Activated B cell treated with CpG ODN at 0.5 μM for 24 hours (primary cell): ENCODE measurements around the gene ZPBP2. TPM values are rescaled to one million over a fixed set of nuclear protein-coding genes. Genes with fewer than 3 reads are reported as not detected.

Experiments
- ATAC-seq: fragments of 200-7000 bp; cut with Tn5 transposase; one replicate; pipeline ENCODE4 v1.10.0; 2021; ENCODE audit warnings: low read depth, mild to moderate bottlenecking, moderate library complexity
- CTCF ChIA-PET: fragments of 350-600 bp; sonication (Branson Sonifier 250); formaldehyde crosslinking; loops from one replicate; lab custom pipeline; 2021; ENCODE audit warnings: antibody characterized with exemption; lab: Charles Lee
- POLR2A ChIA-PET: fragments of 350-600 bp; sonication (Branson Sonifier 250); formaldehyde crosslinking; loops from one replicate; lab custom pipeline; 2021; ENCODE audit warnings: antibody characterized with exemption; lab: Charles Lee
- DNase-seq: peaks from one replicate; pipeline ENCODE4 v3.0.0; 2022
- H3K27ac Mint-ChIP-seq: one replicate; pipeline ENCODE4 v1.8.0; 2020; ENCODE audit warnings: mixed read lengths
- H3K27me3 Mint-ChIP-seq: one replicate; pipeline ENCODE4 v1.8.0; 2021; ENCODE audit warnings: mixed read lengths
- H3K36me3 Mint-ChIP-seq: one replicate; pipeline ENCODE4 v1.8.0; 2021; ENCODE audit warnings: low read depth, mixed read lengths
- H3K4me1 Mint-ChIP-seq: one replicate; pipeline ENCODE4 v1.8.0; 2021; ENCODE audit warnings: mixed read lengths
- H3K4me3 Mint-ChIP-seq: one replicate; pipeline ENCODE4 v1.8.0; 2020; ENCODE audit warnings: mild to moderate bottlenecking, mixed read lengths
- H3K9me3 Mint-ChIP-seq: one replicate; pipeline ENCODE4 v1.8.0; 2020; ENCODE audit warnings: mixed read lengths
- intact Hi-C: fragments of 100-400 bp; cut with micrococcal nuclease; formaldehyde crosslinking; loops from one replicate; pipeline ENCODE4 v1.15.1; 2024
- total RNA-seq: library from RNA; stranded (reverse); gene quantifications from 2 replicates; pipeline ENCODE4 v1.2.3, GENCODE V29; 2022
- TF ChIP-seq, protein P1 (sequence below): fragments of 200-600 bp; IDR thresholded peaks from one replicate; pipeline ENCODE4 v1.8.0; 2022; ENCODE audit warnings: antibody characterized with exemption, mild to moderate bottlenecking

The ZPBP2 gene
- total RNA-seq, 1 donor from 2014 or later, result 1.2 TPM

DNA sequence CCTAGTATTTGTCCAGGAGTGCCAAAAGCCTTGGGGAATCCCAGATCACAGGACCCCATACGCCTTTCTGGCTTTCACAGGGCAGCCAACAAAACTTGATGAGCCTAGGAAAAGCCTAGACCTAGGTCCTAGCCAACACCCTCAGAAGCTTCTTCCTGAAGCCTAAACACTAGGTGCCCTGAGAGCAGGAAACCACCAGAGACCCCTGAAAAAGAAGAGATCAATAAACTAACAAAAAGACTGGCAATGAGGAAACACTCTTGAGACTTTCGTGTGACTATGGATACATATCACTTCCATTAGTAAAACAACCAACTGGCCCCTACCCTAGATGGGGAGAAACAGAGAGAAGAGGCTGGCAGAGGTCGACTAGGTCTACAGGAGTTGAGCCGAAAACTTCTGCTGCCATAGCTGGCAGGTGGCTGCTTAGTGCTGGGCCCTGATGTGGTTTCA, 58.2 kb downstream of the ZPBP2 start:
- DNase-seq (no peak), ATAC-seq (no peak)
- ChIA-PET CTCF (interaction anchor here (1.0 kb wide), 1 partner anchor 54 kb away, joined by 3 read pairs; no protein-coding TSS in a partner anchor), POLR2A (interaction anchor here (1.9 kb wide), 1 partner anchor 171 kb away, joined by 7 read pairs; no protein-coding TSS in a partner anchor)
- Mint-ChIP-seq H3K4me1 (peaks cover 50% of the 10 kb centered on the region), H3K36me3 (peaks cover 32% of the 10 kb centered on the region), H3K4me3 (peak overlapping the region; percentile 97), H3K27ac (no peak overlapping the region), H3K27me3 (no peaks in the 10 kb centered on the region), H3K9me3 (no peaks in the 10 kb centered on the region)
- intact Hi-C loops, result loop anchor here (5.0 to 10.0 kb wide), 2 partner anchors 54 to 359 kb away; partner anchors contain the start of gene CDC6
- TF ChIP-seq, protein P1, sequence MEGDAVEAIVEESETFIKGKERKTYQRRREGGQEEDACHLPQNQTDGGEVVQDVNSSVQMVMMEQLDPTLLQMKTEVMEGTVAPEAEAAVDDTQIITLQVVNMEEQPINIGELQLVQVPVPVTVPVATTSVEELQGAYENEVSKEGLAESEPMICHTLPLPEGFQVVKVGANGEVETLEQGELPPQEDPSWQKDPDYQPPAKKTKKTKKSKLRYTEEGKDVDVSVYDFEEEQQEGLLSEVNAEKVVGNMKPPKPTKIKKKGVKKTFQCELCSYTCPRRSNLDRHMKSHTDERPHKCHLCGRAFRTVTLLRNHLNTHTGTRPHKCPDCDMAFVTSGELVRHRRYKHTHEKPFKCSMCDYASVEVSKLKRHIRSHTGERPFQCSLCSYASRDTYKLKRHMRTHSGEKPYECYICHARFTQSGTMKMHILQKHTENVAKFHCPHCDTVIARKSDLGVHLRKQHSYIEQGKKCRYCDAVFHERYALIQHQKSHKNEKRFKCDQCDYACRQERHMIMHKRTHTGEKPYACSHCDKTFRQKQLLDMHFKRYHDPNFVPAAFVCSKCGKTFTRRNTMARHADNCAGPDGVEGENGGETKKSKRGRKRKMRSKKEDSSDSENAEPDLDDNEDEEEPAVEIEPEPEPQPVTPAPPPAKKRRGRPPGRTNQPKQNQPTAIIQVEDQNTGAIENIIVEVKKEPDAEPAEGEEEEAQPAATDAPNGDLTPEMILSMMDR, result no peak

DNA sequence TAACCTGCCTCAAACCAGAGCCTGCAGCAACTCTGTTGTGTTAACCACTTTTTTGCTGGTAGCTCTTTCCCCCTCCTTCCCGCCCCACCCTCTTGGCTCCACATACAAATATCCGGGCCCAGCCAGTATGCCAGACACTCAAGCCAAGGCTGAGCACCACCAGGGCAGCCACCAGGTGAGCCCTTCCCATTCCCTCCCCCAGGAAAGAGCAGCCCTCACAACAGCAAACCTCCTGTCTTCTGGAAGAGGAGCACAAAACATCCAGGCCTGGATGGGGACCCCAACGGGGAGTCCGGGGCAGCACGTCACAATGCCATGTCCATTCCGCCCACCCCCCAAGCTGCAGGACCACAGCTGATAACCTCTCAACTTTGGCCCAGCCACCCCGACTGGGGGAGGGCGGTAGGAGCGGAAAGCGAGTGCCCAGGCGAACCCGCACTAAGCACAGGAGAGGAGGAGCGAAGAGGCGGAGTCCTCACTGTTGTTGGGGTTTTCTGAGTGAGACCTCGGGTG, 58.6 kb downstream of the ZPBP2 start:
- DNase-seq (peak; percentile 32), ATAC-seq (peak; percentile 43)
- Mint-ChIP-seq H3K9me3 (no peaks in the 10 kb centered on the region), H3K4me3 (peak overlapping the region; percentile 97), H3K4me1 (peaks cover 45% of the 10 kb centered on the region), H3K36me3 (peaks cover 27% of the 10 kb centered on the region), H3K27ac (peak overlapping the region; percentile 59), H3K27me3 (no peaks in the 10 kb centered on the region)
- ChIA-PET POLR2A (interaction anchor here (1.0 to 1.9 kb wide), 4 partner anchors 27 to 239 kb away, joined by 3 to 7 read pairs (median 4); partner anchors contain the start of genes MSL1 and PGAP3), CTCF (interaction anchor here (1.0 kb wide), 1 partner anchor 54 kb away, joined by 3 read pairs; no protein-coding TSS in a partner anchor)
- TF ChIP-seq, protein P1, result no peak
- intact Hi-C loops, result loop anchor here (1.0 to 10.0 kb wide), 4 partner anchors 27 to 358 kb away; partner anchors contain the start of genes CDC6 and PSMD3

Other genes with a start within 250 kb of the ZPBP2 start
- not detected in 2 replicates for gene PPP1R1B, start 241.2 kb upstream of the ZPBP2 start, total RNA-seq
- 51.8 and 58.2 TPM in 2 replicates for gene STARD3, start 231.1 kb upstream of the ZPBP2 start, total RNA-seq
- gene TCAP, start 202.9 kb upstream of the ZPBP2 start, total RNA-seq, result 2.1 and 2.3 TPM in 2 replicates
- not detected in 2 replicates for gene PNMT, start 199.7 kb upstream of the ZPBP2 start, total RNA-seq
- 19.0 and 24.0 TPM in 2 replicates for gene PGAP3, start 180.1 kb upstream of the ZPBP2 start, total RNA-seq
- 4.4 and 7.1 TPM in 2 replicates for gene ERBB2, start 168.1 kb upstream of the ZPBP2 start, total RNA-seq
- gene MIEN1, start 137.7 kb upstream of the ZPBP2 start, total RNA-seq, result 42.2 and 45.7 TPM in 2 replicates
- gene GRB7, start 130.3 kb upstream of the ZPBP2 start, total RNA-seq, result 0.44 TPM in 1 of 2 replicates, not detected in the other
- 208 and 220 TPM in 2 replicates for gene IKZF3, start 3.9 kb upstream of the ZPBP2 start, total RNA-seq
- 10.3 and 11.7 TPM in 2 replicates for gene GSDMB, start 50.4 kb downstream of the ZPBP2 start, total RNA-seq
- 38.5 and 49.1 TPM in 2 replicates for gene ORMDL3, start 59.4 kb downstream of the ZPBP2 start, total RNA-seq
- gene LRRC3C, start 59.5 kb downstream of the ZPBP2 start, total RNA-seq, result not detected in 2 replicates
- gene GSDMA, start 94.8 kb downstream of the ZPBP2 start, total RNA-seq, result not detected in 2 replicates
- gene PSMD3, start 112.6 kb downstream of the ZPBP2 start, total RNA-seq, result 115 and 127 TPM in 2 replicates
- gene CSF3, start 147.2 kb downstream of the ZPBP2 start, total RNA-seq, result not detected in 2 replicates
- gene MED24, start 186.2 kb downstream of the ZPBP2 start, total RNA-seq, result 110 and 127 TPM in 2 replicates
- gene THRA, start 194.8 kb downstream of the ZPBP2 start, total RNA-seq, result 5.4 and 5.9 TPM in 2 replicates
- gene NR1D1, start 232.4 kb downstream of the ZPBP2 start, total RNA-seq, result 5.5 and 6.1 TPM in 2 replicates